ENCODE results near the gene NAV2.

DNA sequence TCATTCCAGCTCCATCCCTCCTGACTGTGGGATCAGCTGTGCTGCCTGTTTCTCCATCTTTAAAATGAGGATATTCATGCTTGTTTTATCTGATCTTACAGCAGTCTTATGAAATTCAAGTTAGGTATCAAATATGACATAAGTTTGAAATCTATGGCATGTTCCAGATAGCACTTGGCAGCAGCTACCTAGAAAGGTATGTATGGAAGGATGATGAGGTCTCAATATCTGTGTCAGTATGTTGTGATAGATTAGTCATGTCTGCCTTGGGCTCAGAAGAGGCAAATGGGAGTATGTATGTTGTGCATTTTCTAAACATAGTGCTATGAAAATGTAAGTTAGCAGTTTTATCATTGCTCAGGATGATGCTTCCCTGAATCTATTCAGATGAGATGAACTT is 122.1 kb downstream of the NAV2 start:
- TF ChIP-seq, protein P1, sequence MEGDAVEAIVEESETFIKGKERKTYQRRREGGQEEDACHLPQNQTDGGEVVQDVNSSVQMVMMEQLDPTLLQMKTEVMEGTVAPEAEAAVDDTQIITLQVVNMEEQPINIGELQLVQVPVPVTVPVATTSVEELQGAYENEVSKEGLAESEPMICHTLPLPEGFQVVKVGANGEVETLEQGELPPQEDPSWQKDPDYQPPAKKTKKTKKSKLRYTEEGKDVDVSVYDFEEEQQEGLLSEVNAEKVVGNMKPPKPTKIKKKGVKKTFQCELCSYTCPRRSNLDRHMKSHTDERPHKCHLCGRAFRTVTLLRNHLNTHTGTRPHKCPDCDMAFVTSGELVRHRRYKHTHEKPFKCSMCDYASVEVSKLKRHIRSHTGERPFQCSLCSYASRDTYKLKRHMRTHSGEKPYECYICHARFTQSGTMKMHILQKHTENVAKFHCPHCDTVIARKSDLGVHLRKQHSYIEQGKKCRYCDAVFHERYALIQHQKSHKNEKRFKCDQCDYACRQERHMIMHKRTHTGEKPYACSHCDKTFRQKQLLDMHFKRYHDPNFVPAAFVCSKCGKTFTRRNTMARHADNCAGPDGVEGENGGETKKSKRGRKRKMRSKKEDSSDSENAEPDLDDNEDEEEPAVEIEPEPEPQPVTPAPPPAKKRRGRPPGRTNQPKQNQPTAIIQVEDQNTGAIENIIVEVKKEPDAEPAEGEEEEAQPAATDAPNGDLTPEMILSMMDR (IDR thresholded peaks at IDR 0.05): no peak
- TF ChIP-seq POLR2A (IDR thresholded peaks at IDR 0.05): no peak
- no peak for TF ChIP-seq EP300 (IDR thresholded peaks at IDR 0.05; ENCODE audit: low read depth)

Data from transverse colon (tissue), 3 donors.